Measurements from ENCODE around the gene MADCAM1.

DNA sequence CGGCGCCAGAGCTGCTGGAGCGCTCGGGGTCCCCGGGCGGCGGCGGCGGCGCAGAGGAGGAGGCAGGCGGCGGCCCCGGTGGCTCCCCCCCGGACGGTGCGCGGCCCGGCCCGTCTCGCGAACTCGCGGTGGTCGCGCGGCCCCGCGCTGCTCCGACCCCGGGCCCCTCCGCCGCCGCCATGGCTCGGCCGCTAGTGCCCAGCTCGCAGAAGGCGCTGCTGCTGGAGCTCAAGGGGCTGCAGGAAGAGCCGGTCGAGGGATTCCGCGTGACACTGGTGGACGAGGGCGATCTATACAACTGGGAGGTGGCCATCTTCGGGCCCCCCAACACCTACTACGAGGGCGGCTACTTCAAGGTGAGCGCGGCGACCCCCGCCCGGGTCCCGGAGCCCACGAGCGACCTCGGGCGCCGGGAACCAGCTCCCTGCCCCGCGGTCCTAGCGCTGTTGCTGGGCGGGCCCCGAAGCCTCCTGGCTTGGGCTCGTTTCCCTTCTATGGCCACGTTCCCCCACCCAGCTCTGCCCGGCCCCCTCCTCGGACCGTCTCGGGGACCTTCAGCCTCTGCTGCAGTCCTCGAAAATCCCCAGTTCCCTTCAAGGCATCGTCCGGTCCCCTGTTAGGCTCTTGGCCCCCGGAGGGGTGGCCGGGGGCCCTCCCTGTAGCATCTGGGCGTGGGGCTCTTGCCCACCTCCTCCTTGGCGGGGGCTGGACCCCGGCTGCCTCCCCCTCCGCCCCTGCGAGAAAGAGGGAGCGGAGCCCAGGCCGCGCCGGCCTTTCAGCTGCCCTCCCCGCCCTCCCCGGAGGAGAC is 35.7 kb downstream of the MADCAM1 start, which contains the start of gene CDC34:
- TF ChIP-seq, protein P1, sequence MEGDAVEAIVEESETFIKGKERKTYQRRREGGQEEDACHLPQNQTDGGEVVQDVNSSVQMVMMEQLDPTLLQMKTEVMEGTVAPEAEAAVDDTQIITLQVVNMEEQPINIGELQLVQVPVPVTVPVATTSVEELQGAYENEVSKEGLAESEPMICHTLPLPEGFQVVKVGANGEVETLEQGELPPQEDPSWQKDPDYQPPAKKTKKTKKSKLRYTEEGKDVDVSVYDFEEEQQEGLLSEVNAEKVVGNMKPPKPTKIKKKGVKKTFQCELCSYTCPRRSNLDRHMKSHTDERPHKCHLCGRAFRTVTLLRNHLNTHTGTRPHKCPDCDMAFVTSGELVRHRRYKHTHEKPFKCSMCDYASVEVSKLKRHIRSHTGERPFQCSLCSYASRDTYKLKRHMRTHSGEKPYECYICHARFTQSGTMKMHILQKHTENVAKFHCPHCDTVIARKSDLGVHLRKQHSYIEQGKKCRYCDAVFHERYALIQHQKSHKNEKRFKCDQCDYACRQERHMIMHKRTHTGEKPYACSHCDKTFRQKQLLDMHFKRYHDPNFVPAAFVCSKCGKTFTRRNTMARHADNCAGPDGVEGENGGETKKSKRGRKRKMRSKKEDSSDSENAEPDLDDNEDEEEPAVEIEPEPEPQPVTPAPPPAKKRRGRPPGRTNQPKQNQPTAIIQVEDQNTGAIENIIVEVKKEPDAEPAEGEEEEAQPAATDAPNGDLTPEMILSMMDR (IDR thresholded peaks at IDR 0.05): no peak
- no peak for TF ChIP-seq EZH2 (IDR thresholded peaks at IDR 0.05)

Measured in neural progenitor cell (in vitro differentiated cells).